GM12874 (cell line): ENCODE measurements around the gene RNF224.

Experiments used
- CTCF ChIP-seq: IDR thresholded peaks from 2 replicates; pipeline ENCODE4 v1.5.1; 2011; ENCODE audit warnings: low read depth, mild to moderate bottlenecking, control low read depth, low read length, moderate library complexity; ENCODE audit not compliant: insufficient read depth

The RNF224 gene

GRCh38 chr9:137237759-137238726 lies 10.7 kb downstream of the RNF224 start:
- TF ChIP-seq CTCF, result no peak

GRCh38 chr9:137240318-137240840 lies 13.1 kb downstream of the RNF224 start:
- no peak for TF ChIP-seq CTCF

- no peak for TF ChIP-seq CTCF
Observed at GRCh38 chr9:137240841-137241489, 13.7 kb downstream of the RNF224 start, which contains the start of gene TUBB4B. TSS of gene TUBB4B (plus strand) at chr9:137241287. CDS start at chr9:137241361, 74 bp downstream.

- no peak for TF ChIP-seq CTCF
Observed at GRCh38 chr9:137241490-137242268, 14.4 kb downstream of the RNF224 start.

GRCh38 chr9:137242269-137243203 lies 15.2 kb downstream of the RNF224 start:
- TF ChIP-seq CTCF, result no peak

GRCh38 chr9:137243626-137244485 lies 16.6 kb downstream of the RNF224 start:
- TF ChIP-seq CTCF, result no peak
